Measurements from ENCODE around the gene RTN4RL1. TPM values are rescaled to one million over a fixed set of nuclear protein-coding genes. Genes with fewer than 3 reads are reported as not detected.

The RTN4RL1 gene
- total and polyA plus RNA-seq, 2 of the 4 experiments (the other 2 are of a cell fraction), result under 0.01 to 0.03 TPM

GRCh38 chr17:1961189-1961588 lies 63.9 kb downstream of the RTN4RL1 start:
- BruUV-seq (replicated peaks), result no TSS peak
- Histone ChIP-seq H3K18ac (ENCODE audit: low read depth, low read length) (no peak overlapping the region), H3K9me1 (ENCODE audit: insufficient read depth, low read length) (no peaks in the 10 kb centered on the region), H2AK5ac (ENCODE audit: low read depth, low read length) (no peak overlapping the region), H2BK15ac (ENCODE audit: low read depth, low read length) (no peak overlapping the region), H4K91ac (ENCODE audit: insufficient read depth, low read depth, low read length) (no peak overlapping the region), H4K20me1 (ENCODE audit: insufficient read depth, low read length) (no peaks in the 10 kb centered on the region), H3K4me2 (ENCODE audit: low read depth, low read length) (no peak overlapping the region), H3K4me3 (ENCODE audit: insufficient read depth, low read depth, low read length) (no peak overlapping the region), H3K4ac (ENCODE audit: low read depth, low read length) (no peak overlapping the region), H3K9me3 (ENCODE audit: control insufficient read depth, insufficient read depth, low read length) (no peaks in the 10 kb centered on the region), H2BK5ac (ENCODE audit: low read depth, low read length, poor library complexity, severe bottlenecking) (no peak overlapping the region), H3K4me1 (ENCODE audit: control insufficient read depth, insufficient read depth, low read length) (peaks cover 6% of the 10 kb centered on the region; the same call in 1 of the 2 replicates), H3K79me1 (ENCODE audit: low read depth in 1 of 2, low read length in 2 of 2) (no peaks in the 10 kb centered on the region), H3K27me3 (ENCODE audit: control insufficient read depth, insufficient read depth, low read length) (peaks cover 16% of the 10 kb centered on the region), H4K8ac (ENCODE audit: low read depth in 2 of 2, low read length in 2 of 2) (no peak overlapping the region), H2AK9ac (replicated peaks; ENCODE audit: low read depth, low read length, poor library complexity) (no peak overlapping the region), H3K23ac (ENCODE audit: low read depth, low read length) (no peak overlapping the region), H3K36me3 (ENCODE audit: control insufficient read depth, insufficient read depth, low read length) (no peaks in the 10 kb centered on the region), H3K56ac (ENCODE audit: extremely low read depth, insufficient read depth, low read length) (no peak overlapping the region), H3K9ac (ENCODE audit: low read depth, low read length) (no peak overlapping the region), H4K5ac (ENCODE audit: low read depth, low read length) (no peak overlapping the region), H2BK20ac (ENCODE audit: low read depth, low read length) (no peak overlapping the region), H2AFZ (replicated peaks; ENCODE audit: low read length, poor library complexity) (peak overlapping the region; percentile 12), H3K27ac (ENCODE audit: insufficient read depth, low read length) (no peak overlapping the region), H2BK120ac (ENCODE audit: low read depth, low read length) (no peak overlapping the region), H3K14ac (replicated peaks; ENCODE audit: low read depth, low read length) (no peak overlapping the region)
- POLR2A ChIA-PET (ENCODE audit: unreplicated experiment), result no interaction called here
- dilution Hi-C loops (cut with HindIII; ENCODE audit: low sequenced_read_pairs, unreplicated experiment), result no loop called here
- in situ Hi-C loops (cut with MboI; ENCODE audit: low sequenced_read_pairs), result no loop called here
- TF ChIP-seq ELK1 (IDR thresholded peaks at IDR 0.05; ENCODE audit: borderline replicate concordance, low read depth, low read length) (no peak), BHLHE40 (IDR thresholded peaks at IDR 0.05; ENCODE audit: low read depth, low read length) (no peak), FOS (IDR thresholded peaks at IDR 0.05; ENCODE audit: low read depth, low read length) (no peak), MAZ (IDR thresholded peaks at IDR 0.05; ENCODE audit: borderline replicate concordance, low read depth, low read length) (no peak), RFX5 (IDR thresholded peaks at IDR 0.05; ENCODE audit: low read depth, low read length) (no peak), CEBPB (IDR thresholded peaks at IDR 0.05; ENCODE audit: low read depth, low read length) (no peak), SMC3 (IDR thresholded peaks at IDR 0.05; ENCODE audit: low read depth, low read length) (no peak), RAD21 (IDR thresholded peaks at IDR 0.05; ENCODE audit: low read length) (no peak), POLR2A (IDR thresholded peaks at IDR 0.05; ENCODE audit: low read depth, low read length) (no peak), NFE2L2 (IDR thresholded peaks at IDR 0.05; ENCODE audit: low read depth, low read length) (no peak), CHD1 (IDR thresholded peaks at IDR 0.05; ENCODE audit: low read depth, low read length) (no peak), MAFK (IDR thresholded peaks at IDR 0.05; ENCODE audit: low read depth, low read length) (no peak), MXI1 (IDR thresholded peaks at IDR 0.05; ENCODE audit: borderline replicate concordance, low read depth, low read length) (no peak), USF2 (IDR thresholded peaks at IDR 0.05; ENCODE audit: low read depth, low read length) (no peak), RCOR1 (IDR thresholded peaks at IDR 0.05; ENCODE audit: insufficient replicate concordance, low read length) (no peak)
- TF ChIP-seq, protein P1, sequence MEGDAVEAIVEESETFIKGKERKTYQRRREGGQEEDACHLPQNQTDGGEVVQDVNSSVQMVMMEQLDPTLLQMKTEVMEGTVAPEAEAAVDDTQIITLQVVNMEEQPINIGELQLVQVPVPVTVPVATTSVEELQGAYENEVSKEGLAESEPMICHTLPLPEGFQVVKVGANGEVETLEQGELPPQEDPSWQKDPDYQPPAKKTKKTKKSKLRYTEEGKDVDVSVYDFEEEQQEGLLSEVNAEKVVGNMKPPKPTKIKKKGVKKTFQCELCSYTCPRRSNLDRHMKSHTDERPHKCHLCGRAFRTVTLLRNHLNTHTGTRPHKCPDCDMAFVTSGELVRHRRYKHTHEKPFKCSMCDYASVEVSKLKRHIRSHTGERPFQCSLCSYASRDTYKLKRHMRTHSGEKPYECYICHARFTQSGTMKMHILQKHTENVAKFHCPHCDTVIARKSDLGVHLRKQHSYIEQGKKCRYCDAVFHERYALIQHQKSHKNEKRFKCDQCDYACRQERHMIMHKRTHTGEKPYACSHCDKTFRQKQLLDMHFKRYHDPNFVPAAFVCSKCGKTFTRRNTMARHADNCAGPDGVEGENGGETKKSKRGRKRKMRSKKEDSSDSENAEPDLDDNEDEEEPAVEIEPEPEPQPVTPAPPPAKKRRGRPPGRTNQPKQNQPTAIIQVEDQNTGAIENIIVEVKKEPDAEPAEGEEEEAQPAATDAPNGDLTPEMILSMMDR (conservative IDR thresholded peaks at IDR 0.05; ENCODE audit: low read depth, low read length), result no peak
- 75% methylated on average over 2 of the region's 14 CpGs; no CpG with 5 or more reads in 1 of the 2 experiments for WGBS, 2 experiments (ENCODE audit: extremely low coverage in 2 of 2, insufficient read length in 1 of 2)
- CTCF ChIA-PET, result no interaction called here
- no peak for DNase-seq
- intact Hi-C loops (cut with micrococcal nuclease), result no loop called here
- ATAC-seq (ENCODE audit: low read depth), result no peak
